ENCODE results near the gene PARVA.
"Not testable (repeated sequence)": the region's sequence is repeated elsewhere in the genome, so short reads cannot be mapped to it uniquely, and the experiment has no call there.

The PARVA gene

DNA sequence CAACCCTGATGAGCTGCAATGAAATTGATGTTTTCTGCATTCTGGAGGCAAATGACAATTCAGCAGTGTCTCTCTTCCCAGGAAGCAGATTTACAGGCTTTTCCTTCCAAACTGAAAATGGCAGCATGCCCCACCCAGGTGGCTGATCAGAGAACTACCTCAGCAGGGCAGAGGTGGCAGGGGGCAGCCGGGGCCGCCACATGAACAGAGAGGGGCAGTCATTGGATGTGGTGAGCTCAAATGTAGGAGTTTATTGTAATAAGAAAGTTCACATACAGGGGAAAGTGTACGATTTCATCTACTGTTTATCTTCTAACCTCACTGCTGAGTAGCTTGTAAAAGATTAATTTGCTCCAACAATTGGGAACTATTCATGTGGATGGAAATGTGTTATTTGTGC is 15.7 kb upstream of the PARVA start:
- in situ Hi-C loops (cut with MboI; ENCODE audit: low pct_unique_long_range_greater_than_20kb, low sequenced_read_pairs, unreplicated experiment): no loop called here
- TF ChIP-seq, protein P1, sequence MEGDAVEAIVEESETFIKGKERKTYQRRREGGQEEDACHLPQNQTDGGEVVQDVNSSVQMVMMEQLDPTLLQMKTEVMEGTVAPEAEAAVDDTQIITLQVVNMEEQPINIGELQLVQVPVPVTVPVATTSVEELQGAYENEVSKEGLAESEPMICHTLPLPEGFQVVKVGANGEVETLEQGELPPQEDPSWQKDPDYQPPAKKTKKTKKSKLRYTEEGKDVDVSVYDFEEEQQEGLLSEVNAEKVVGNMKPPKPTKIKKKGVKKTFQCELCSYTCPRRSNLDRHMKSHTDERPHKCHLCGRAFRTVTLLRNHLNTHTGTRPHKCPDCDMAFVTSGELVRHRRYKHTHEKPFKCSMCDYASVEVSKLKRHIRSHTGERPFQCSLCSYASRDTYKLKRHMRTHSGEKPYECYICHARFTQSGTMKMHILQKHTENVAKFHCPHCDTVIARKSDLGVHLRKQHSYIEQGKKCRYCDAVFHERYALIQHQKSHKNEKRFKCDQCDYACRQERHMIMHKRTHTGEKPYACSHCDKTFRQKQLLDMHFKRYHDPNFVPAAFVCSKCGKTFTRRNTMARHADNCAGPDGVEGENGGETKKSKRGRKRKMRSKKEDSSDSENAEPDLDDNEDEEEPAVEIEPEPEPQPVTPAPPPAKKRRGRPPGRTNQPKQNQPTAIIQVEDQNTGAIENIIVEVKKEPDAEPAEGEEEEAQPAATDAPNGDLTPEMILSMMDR (IDR thresholded peaks at IDR 0.05; ENCODE audit: extremely low read depth, insufficient read depth, missing control alignments): no peak
- no peak for DNase-seq (ENCODE audit: low spot score)

DNA sequence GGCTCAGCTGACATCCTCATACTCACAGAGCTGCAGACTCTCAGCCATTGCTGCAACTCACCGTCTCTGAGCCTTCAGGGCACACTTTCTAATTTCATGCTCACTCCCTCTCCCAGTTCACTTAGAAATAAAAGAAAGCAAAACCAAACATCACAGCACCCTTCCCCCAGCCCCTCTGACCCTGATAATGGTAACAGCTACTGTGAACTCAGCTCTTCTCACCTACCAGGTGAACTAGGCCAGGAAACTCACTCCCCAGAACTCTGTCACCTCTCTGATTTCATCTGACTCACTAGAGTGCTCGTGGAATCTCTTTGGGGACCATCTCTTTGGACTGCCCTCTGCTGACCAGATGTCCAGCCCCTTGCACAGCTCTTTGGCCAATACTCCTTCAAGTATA is 14.5 kb upstream of the PARVA start:
- DNase-seq (ENCODE audit: low spot score): no peak
- in situ Hi-C loops (cut with MboI; ENCODE audit: low pct_unique_long_range_greater_than_20kb, low sequenced_read_pairs, unreplicated experiment): no loop called here
- TF ChIP-seq, protein P1 (IDR thresholded peaks at IDR 0.05; ENCODE audit: extremely low read depth, insufficient read depth, missing control alignments): no peak

DNA sequence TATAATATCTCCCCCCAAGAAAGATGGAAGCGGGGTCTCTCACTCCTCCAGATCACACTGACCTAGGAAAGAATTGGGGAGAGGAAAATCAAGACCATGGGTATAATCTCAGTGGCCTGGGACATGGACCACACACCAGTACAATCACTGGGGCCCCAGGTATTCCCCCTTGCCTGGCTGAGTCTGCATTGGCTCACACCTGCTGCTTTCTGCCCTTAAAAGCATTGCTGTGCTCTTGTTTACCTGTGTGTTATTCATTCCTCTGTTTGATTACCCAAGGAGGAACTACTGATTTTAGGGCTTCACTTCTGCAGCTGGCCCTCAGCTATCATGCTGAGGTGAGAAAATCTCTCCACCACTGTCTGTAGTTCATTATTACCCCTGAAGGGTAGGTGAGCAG is 14.0 kb upstream of the PARVA start:
- in situ Hi-C loops (cut with MboI; ENCODE audit: low pct_unique_long_range_greater_than_20kb, low sequenced_read_pairs, unreplicated experiment): no loop called here
- TF ChIP-seq, protein P1 (IDR thresholded peaks at IDR 0.05; ENCODE audit: extremely low read depth, insufficient read depth, missing control alignments): no peak
- DNase-seq (ENCODE audit: low spot score): no peak

DNA sequence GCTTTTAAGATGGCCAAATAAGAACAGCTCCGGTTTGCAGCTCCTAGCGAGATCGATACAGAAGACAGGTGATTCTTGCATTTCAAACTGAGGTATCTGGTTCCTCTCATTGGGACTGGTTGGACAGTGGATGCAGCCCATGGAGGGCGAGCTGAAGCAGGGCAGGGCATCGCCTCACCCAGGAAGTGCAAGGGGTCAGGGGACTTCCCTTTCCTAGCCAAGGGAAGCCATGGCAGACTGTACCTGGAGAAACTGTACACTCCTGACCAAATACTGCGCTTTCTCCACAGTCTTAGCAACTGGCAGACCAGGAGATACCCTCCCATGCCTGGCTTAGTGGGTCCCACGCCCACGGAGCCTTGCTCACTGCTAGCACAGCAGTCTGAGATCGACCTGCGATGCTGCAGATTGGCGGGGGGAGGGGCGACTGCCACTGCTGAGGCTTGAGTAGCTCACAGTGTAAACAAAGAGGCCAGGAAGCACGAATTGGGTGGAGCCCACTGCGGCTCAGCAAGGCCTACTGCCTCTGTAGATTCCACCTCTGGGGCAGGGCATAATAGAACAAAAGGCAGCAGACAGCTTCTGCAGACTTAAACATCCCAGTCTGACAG is 11.3 kb upstream of the PARVA start:
- DNase-seq (ENCODE audit: low spot score); in situ Hi-C loops (cut with MboI; ENCODE audit: low pct_unique_long_range_greater_than_20kb, low sequenced_read_pairs, unreplicated experiment): not testable (repeated sequence)

DNA sequence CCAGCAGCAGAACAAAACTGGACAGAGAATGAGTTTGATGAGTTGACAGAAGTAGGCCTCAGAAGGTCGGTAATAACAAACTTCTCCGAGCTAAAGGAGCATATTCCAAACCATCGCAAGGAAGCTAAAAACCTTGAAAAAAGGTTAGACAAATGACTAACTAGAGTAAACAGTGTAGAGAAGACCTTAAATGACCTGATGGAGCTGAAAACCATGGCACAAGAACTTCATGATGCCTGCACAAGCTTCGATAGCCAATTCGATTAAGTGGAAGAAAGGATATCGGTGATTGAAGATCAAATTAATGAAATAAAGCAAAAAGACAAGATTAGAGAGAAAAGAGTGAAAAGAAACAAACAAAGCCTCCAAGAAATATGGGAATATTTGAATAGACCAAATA is 10.3 kb upstream of the PARVA start:
- DNase-seq (ENCODE audit: low spot score); in situ Hi-C loops (cut with MboI; ENCODE audit: low pct_unique_long_range_greater_than_20kb, low sequenced_read_pairs, unreplicated experiment): not testable (repeated sequence)

DNA sequence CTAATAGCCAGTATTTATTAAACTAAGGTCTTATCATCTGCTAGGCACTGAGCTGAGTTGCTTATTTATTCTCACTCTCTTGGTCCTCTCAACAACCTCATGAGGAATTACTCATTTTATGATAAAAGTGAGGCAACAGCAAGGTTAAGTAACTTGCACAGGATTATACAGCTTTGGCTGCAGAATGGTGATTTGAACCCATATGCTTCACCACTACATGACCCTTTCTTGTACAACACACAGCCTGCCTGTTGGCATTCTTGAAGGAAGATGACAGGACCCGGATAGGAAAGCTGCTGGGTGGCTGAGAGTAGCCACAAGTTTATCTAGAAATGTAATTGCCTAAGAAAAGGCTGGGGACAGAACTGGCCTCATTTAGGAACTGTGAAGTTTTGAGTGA is 5.3 kb upstream of the PARVA start:
- in situ Hi-C loops (cut with MboI; ENCODE audit: low pct_unique_long_range_greater_than_20kb, low sequenced_read_pairs, unreplicated experiment): no loop called here
- no peak for DNase-seq (ENCODE audit: low spot score)
- TF ChIP-seq, protein P1 (IDR thresholded peaks at IDR 0.05; ENCODE audit: extremely low read depth, insufficient read depth, missing control alignments): no peak

DNA sequence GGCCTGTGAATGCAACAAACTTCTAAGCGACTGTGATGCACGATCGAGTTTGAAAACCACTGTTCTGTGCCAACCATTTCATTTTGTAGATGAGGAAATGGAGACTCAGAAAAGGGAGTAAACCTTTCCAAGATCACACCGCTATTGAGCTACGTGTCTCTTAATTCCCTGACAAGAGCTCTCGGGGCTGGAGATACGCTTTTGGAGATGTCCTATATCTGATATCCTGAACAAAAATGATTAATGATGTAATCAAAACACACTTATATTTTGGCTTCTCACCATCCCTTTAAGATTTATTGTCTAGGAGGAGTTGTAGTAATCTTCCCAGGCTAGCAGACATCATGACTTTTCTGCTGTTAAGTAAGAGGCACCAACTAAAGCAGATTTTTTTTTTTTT is 1.7 kb upstream of the PARVA start:
- TF ChIP-seq, protein P1 (IDR thresholded peaks at IDR 0.05; ENCODE audit: extremely low read depth, insufficient read depth, missing control alignments): no peak
- no peak for DNase-seq (ENCODE audit: low spot score)
- in situ Hi-C loops (cut with MboI; ENCODE audit: low pct_unique_long_range_greater_than_20kb, low sequenced_read_pairs, unreplicated experiment): no loop called here
